GM12801 (cell line): Measurements from ENCODE around the gene KDM5C.

Experiments used
- TF ChIP-seq, protein P1 (sequence below): IDR thresholded peaks from one replicate; pipeline ENCODE4 v1.5.1; 2011; ENCODE audit warnings: control low read depth; ENCODE audit not compliant: insufficient read length; ENCODE audit errors: extremely low read depth

The KDM5C gene

DNA sequence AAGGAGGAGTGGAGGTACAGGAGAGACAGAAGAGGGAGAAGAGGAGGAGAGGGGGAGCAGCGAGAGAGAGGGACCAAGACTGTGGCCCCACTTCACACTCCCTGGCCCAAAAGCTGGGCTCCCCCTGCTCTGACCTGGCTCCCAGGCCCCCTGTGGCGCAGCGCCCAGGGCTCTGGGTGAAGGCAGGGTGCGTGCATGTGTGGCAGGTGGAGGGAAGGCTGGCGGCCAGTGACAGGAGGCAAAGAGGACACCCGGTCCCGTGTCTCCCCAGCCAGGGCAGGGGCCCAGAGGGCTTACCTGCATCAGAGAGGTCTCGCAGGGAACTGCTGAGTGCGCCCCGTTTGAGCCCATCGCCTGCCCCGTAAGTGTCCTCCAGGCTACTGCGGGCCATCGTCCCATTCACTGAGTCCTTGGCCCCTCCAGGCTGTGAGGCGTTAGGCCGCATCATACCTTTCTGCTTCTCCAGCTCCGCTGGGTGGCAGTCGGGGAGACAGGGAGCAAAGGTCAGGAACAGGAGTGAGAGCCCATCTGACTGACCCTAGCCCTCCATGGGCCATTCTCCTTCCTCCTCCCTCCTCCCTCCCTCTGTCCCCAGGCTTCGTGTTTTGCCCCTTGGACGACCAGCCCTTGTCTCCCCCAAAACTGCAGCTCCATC lies 11.1 kb upstream of the KDM5C start:
- TF ChIP-seq, protein P1, sequence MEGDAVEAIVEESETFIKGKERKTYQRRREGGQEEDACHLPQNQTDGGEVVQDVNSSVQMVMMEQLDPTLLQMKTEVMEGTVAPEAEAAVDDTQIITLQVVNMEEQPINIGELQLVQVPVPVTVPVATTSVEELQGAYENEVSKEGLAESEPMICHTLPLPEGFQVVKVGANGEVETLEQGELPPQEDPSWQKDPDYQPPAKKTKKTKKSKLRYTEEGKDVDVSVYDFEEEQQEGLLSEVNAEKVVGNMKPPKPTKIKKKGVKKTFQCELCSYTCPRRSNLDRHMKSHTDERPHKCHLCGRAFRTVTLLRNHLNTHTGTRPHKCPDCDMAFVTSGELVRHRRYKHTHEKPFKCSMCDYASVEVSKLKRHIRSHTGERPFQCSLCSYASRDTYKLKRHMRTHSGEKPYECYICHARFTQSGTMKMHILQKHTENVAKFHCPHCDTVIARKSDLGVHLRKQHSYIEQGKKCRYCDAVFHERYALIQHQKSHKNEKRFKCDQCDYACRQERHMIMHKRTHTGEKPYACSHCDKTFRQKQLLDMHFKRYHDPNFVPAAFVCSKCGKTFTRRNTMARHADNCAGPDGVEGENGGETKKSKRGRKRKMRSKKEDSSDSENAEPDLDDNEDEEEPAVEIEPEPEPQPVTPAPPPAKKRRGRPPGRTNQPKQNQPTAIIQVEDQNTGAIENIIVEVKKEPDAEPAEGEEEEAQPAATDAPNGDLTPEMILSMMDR, result no peak

DNA sequence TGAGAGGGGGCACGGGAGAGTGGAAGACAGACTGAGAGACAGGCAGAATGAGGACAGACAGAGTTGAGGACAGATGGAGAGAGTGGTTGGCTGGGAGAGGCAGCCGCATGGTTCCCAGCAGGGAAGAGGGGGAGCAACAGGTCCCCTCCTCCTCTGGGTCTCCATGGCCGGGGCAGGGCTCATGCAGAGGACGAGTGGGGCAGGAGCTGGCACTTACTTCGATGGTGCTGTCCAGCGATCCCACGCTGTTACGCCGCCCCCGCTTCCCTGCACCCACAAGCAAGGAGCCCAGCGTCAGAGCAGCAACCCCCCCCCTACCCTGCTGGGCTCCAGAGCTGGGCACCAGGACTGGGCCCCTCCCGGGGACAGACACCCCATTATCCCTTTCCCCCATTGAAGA lies 10.6 kb upstream of the KDM5C start:
- TF ChIP-seq, protein P1, result no peak

DNA sequence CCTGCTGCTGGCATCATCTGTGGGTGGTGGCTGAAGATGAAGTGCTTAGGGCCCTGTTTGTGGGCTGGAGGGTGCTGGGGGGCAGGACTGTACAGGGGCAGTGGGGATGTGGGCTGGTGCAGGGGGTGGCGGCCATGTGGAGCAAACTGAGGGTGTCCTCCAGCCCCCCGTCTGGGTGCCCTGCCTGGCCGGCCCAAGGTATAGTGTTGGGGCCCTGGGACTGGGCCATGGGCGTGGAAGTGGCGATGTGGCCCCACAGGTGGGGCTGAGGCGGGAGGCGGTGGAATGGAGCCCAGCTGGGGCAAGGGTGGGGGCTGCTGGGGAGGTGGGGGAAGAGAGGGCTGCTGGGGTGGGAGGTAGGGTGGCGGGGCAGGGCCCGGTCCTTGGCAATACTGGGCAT lies 9.5 kb upstream of the KDM5C start:
- TF ChIP-seq, protein P1, result no peak

DNA sequence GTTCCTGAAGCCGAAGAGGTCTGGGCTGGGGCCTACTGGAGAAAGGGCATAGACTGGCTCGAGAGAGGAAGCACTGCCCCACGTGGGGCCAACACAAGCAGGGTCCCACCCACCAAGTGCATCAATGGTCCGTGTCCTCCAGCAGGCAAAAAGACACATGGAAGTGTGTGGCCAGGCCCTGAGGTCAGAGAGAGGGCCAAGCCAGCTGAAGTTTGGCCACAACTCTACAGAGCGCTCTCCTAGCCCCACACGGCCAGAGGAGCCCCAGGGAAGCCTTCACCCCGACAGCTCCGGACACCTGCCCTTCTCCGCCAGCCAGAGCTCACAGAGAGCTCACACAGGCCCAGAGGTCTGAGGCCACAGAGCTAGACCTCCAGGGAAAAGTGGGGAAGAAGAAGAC lies 8.5 kb upstream of the KDM5C start:
- TF ChIP-seq, protein P1, result no peak

DNA sequence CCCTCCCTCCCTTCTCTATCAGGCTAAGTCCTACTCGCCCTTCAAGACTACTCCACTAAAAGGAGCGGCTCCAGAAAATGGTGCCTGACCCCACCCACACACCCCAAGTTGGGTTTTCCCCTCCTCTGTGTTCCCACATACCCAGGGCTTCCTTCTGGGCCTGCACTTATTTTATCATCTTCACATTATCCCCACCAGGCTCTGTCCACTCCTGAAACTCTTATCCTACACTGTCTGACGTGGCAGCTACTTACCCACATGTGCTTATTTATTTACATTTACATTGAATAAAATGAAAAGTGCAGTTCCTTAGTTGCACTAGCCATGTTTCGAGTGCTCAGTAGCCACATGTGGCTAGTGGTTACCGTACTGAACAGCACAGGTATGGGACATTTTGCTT lies 5.1 kb upstream of the KDM5C start:
- TF ChIP-seq, protein P1, result no peak

DNA sequence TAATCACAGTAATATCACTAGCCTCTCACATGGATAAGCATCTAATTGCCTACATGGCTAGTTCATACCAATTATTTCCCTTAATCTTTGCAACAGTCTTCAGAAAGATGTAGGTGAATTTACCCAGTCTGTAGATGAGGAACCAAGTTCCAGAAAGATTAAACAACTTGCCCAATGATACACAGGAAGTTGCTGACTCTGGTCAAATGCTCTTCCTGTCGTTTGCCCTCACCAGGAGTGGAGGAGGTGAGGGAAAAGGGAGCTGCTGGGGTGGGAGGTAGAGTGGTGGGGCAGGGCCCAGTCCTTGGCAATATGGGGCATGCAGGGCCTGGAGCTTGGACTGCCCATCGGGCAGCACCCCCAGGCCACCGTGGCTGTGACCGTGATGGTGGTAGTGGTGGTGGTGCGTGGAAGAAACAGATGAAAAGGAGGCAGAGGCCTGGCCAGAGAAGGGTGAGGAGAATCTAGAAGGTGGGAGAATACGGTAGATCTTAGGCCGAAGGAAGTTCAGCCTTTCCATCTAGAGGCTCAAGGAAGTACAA lies 2.3 kb upstream of the KDM5C start:
- TF ChIP-seq, protein P1, result no peak

DNA sequence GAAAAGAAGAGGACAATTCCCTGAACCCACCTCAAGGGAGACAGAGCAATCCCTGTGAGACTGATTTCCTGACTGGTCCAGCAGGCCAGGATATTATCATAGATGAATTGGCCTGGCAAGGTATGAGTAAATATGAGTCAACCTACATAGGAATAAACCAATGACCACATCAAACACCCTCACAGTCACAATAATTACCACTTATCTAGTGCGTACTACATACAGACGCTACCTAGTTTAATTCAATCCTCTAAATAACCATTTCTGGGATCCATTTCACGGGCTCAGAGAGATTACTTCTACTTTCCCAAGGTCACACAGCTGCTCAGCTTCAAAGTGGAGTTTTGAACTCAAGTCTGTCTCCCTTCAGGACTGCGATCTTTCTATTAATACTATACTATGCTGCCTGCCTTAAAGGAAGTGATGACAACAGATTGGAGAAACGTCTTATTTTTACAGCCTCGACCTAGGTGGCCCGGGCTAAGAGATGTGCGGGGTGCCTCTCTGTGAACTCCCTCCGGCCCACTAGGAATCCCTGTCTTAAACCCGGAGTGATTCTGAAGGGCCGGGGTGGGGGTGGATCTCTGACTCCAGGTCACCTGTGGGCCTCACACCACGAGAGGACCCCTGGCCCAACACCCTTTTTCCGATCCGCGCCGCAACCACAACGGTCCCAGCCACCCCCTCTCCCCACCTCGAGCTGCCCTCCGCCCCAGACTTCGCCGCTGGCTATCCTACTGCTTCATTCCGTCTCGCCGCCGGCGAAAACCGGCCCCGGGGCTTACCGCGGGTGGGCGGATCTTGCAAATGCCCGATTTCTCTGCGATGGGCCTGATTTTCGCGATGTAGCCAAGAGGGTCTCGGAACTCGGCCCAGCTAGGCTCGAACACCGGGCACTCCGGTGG lies 800 bp downstream of the KDM5C start:
- TF ChIP-seq, protein P1, result no peak
